Activated CD4-positive, alpha-beta T cell treated with anti-CD3 and anti-CD28 coated beads, Interleukin-2, amount 50 U/mL, for 48 hours (primary cell): Measurements from ENCODE around the gene MAPK7.
"Not testable (repeated sequence)": the region's sequence is repeated elsewhere in the genome, so short reads cannot be mapped to it uniquely, and the experiment has no call there.

ENCODE experiments used
- DNase-seq, 2 experiments: peaks; one replicate each; pipeline ENCODE4 v3.0.0-alpha.2; 2020

The MAPK7 gene

DNA sequence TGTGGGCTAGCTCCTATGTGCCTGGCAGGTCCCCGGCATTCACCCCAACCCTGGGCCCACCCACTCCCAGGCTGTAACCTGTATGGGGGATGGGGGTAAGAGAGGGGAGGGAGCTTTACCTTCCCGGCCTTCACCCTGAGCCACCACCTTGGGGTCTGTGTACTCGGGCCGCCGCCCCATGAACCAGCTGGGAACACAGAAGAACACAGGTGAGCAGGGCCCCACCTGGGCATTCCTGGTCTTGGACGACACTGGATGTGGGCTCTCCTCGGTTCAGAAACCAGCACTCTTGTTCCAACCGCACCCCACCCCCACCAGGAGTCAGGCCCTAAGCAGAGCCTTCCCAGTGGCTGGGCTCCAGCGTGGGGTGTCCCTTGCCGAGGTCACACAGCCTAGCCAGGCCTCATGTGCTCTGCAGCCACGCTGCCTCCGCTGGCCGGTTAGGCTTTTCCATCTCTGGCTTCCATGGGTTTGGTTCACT, 34.6 kb upstream of the MAPK7 start:
- no peak for DNase-seq

DNA sequence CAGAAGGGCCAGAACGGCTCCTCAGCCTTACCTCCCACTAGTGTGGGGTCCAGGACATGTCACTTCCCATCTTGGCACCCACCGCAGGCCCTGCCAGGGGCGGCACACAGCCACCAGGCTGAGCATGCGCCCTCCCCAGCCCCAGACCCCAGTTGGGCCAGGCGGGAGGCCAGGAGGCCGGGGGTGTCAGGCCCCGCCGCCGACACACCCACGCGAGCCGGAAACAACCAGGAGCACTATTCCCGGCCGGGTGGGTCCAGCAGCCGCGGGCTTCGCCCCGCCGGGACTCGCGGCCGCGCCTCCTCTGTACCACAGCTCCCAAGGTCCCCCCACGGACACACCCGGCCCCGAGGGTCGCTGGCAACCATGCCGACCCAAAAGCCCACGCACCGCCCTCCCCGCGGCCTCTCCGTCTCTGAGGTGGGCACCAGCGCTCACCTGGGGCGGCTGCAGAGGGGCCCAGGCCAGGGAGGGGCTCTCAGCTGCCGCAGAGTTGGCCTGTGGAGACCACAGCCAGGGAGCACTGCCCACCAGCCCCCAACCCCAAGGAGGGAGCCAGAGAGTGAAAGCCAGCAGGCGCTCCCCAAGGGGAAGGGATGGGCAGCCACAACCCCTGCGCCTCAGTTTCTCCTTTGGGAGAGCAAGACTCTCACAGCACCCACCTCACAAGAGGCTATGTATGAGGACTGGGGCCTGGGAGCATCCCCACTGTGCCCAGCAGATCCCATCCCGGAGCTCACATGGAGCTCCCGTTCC, 33.8 kb upstream of the MAPK7 start:
- no peak for DNase-seq

DNA sequence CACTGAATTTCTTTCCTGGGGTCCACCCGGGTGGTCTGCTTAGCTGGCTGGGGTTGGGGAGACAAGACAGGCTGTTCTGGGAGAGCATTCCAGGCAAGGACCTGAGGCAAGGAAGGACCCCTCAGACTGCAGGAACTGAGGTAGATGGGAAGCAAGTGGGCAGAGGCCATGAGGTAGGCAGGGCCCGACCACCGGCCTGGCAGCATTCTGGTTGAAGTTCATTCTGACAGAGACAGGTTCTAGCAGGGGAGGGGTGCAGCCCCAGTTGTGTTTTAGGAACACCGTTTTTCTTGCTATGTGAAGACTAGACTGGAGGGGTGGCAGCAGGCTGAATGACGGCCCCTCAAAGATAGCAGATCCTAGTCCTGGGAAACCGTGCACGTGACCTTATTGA, 33.2 kb upstream of the MAPK7 start:
- no peak for DNase-seq

DNA sequence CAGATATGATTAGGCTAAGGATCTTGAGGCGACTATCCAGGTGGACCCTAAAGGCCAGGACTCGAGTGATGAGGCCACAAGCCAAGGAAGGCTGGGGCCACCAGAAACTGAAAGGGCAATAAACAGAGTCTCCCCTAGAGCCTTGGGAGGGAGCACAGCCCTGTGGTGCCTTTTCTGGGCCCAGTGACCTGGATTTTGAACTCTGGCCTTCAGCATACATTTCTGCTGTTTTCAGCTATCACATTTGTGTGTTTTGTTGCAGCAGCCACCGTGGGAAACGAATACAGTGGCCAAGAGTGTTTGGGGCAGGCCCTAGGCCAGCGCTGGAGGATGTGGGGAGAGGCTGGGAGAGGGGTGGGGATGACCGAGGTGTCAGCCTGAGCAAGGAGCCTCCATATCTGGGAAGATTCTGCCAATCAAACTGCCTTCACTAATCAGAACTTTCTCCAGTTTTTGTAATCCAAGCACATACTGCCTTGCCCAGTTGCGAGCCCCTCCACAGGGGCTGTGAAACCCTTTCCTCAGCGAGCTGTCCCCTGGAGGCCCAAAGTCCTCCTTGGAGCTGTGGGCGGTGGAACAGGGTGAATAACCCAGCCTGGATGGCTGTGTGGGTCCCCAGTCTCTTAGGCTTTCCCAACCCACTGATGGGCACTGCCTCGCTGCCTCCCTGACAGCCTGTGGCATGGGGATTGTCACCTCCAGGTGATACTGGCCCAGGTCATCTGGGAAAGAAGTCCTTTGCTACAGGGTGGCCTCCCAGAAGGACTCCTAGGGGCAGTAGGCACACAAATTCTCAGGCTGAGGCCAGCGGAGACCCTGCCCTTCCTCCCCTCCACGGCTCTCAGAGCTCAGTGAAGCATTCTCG, 32.6 kb upstream of the MAPK7 start:
- DNase-seq, result no peak

DNA sequence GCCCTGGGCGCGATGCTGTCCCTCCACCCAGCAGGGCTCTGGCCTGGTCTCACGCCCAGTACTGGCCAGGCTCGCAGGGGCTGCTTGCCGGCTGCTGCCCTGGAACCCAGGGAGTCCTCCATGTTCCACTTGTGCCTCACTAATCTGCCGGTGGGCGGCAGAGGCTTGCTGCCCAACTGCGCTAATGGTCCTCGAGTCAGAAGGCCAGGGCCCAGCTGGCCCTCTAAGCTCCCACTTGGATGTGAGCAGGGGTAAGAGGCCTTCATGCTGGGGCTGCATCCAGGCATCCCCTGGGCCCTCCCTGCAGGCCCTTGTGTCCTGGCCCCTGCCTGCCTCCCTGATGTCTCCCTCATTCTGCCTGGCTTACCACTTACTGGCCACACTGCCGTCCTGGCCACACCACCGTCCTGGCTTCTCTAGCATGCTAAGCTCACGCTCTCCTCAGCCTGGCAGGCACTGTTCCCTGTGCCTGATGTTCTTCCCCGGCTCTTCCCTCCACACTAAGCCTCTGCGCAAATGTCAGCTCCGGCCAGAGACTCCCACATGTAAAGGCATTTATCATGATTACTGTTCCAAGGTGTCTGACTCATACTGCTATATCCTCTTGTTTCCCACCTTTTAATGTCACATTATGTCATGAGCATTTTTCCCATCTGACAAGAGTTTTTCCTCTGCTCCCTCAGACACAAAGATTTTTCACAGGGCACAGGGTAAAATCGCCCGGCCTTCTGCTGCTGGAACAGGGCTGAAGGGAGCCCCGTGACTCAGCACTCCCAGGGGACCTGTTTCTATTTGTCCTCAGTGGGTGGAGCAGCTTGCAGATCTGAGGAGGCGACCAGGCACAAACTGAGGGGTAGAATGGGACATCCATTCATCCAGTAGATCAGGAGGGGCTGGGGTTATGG, 31.7 kb upstream of the MAPK7 start:
- DNase-seq, result no peak

DNA sequence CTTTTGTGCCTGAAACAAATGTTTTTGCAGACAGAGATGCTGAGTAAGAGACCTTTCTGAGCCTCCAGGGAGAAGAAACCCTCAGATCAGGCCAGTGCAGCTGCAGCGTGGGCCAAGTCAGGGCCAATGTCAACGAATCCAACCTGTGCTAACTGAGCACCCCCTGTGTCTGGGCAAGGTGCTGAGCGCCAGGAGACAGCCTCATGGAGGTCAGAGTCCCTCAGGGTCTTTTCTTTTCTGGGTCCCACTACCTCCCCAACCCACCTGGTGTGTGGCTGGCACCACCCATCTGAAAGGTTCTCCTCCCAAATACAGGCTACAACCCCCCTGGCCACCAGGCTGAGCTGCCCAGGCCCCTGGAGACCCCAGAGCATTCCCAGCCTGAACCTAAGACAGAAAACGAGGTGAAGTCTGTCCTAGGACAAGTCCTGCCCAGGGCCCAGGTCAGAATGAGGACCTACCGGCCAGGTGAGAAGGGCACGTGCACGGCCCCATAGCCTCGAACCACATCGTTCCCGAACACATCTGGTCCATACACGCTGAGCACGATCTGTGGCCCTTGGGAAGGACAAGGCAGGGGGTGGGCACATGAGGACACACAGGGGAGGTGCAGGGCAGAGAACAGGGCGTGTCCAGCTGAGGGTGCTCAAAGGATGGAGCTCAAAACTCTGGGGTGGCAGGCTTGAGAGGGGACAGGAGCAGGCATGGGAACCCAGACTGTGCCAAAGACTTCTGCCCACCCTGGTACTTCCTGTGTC, 30.8 kb upstream of the MAPK7 start:
- no peak for DNase-seq

DNA sequence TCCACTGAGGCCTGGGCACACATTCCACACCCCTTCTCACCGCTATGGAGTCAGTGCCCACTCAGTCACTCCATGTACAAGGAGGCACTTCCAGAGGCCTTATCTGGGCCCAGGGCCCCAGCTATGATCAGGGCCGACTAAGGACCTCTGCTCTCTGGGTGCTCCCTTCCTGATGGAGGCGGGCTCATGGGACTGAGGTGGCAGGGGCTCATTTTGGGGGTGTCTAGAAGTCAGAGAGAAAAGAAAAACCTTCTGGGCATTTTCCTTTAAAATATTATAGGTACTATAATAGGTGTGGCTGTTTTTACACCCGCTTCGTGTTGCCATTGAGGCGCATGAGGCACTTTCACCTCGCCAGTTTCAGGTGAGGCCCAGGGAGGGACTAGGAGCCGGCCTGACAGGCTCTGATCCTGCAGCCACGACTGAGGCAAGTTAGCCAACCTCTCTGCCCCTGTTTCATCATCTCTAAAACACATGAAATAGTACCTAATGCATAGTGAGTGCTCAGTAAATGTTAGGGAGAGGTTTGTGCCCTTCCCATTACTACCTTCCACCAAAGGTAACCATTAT, 30.1 kb upstream of the MAPK7 start:
- DNase-seq, result no peak

DNA sequence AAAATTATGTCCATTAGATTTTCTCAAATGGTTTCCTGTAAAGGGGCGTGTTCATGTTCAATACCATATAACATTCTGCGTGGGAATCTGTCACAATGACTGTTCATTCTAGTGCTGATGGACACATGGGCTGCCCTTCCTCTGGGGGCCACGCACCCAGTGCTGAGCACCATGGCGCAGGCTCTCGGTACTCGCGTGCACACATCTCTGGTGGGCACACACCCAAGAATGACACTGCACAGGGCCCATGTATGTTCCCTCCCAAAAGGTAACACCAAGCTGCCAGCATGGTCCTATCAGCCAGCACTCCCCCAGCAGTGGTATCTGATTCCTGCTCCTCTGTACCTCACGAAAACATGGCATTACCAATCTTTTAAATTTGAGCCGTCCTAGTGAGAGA, 29.5 kb upstream of the MAPK7 start:
- DNase-seq, result no peak

DNA sequence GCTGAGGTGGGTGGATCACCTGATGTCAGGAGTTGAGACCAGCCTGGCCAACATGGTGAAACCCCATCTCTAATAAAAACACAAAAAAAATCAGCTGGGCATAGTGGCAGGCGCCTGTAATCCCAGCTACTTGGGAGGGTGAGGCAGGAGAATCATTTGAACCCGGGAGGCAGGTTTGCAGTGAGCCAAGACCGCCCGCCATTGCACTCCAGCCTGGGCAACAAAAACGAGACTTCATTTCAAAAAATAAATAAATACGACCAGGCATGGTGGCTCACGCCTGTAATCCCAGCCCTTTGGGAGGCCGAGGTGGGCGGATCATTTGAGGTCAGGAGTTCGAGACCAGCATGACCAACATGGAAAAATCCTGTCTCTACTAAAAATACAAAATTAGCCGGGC, 24.9 kb upstream of the MAPK7 start:
- DNase-seq, result not testable (repeated sequence)

DNA sequence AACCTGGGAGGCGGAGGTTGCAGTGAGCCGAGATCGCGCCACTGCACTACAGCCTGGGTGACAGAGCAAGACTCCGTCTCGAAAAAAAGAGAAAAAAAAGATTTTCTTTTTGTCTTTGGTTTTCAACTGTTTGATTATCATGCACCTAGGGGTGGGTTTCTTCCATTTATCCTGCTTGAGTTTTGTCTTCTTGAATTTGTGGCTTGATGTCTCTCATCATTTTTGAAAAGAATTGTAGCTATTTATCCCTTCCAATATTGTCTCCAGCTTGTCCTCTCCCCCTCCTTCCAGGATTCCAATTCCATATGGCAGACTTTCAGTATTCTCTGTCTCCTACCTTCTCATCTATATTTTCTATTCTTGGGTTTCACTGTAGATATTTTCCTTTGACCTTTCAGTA, 23.6 kb upstream of the MAPK7 start:
- no peak for DNase-seq

DNA sequence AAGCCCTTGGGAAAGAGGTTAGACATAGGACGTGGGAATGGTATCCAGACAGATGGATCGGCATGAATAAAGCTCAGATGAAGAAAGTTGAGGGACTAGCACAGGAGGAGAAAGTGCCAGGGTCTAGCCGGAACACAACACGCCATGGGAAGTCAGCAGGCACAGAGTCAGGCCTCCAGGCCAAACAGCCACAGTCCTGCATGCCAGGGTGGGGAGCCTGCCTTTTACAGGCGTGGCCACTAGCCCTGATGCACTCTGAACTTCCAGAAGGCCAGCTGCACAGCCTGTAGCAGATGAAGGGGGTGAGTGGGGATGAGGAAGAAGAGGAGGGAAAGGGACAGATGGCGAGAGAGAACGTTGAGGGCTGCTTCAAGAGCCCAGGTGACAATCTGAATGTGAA, 20.9 kb upstream of the MAPK7 start:
- no peak for DNase-seq

DNA sequence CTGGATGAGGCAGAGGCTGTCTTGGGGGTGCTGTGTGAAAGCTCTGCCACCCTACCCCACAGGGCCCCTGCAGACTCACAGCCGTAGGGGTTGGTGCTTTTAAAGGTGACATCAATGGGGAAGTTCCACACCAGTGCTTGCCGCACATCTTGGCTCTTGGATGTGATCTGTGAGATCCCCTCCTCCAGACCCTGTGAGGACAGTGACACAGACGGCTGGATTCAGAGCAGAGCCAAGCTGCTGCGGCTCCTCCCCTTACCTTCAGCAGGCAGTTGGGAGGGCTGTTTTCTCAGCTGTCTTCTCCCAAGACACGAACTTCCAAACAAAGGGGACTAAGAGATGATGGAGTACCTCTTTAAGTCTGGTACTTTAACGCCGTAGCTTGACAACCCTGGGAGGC, 20.5 kb upstream of the MAPK7 start:
- DNase-seq, result no peak

DNA sequence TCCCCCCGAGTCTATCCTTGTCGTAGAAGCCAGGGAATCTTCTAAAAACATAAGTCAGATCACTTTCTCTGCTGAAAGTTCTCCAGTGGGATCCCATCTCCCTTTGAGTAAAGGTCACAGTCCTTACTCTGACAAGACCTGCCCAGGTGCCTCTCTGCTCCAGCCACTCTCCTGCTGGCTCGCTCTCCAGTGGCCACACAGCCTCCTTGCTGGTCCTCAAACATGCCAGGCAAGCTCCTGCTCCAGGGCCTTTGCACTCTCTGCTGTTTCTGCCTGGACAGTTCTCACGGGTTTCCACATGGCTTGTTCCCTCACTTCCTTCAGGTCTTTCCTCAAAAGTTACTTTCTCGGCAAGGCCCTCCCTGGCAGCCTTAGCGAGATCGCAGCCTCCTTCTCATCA, 19.1 kb upstream of the MAPK7 start:
- DNase-seq, result no peak

DNA sequence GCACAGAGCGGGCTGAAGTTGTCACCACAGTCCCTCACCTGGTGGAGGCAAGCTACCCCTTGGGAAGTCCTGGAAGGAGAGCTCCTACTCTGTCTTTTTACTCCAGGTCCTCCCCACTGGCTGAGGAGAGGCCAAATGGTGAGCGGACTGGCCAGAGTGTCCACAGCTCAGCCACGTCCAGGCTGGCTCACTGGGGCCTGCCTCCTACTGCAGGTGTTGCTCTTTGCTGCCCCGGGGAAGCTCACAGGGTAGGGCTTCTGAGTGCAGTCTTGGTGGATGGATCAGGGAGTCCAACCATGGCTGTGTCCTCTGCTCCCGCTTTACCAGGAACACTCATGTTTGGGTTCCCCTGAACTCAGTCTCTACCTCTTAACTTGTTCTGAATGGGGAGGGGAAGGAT, 18.4 kb upstream of the MAPK7 start:
- DNase-seq, result no peak

DNA sequence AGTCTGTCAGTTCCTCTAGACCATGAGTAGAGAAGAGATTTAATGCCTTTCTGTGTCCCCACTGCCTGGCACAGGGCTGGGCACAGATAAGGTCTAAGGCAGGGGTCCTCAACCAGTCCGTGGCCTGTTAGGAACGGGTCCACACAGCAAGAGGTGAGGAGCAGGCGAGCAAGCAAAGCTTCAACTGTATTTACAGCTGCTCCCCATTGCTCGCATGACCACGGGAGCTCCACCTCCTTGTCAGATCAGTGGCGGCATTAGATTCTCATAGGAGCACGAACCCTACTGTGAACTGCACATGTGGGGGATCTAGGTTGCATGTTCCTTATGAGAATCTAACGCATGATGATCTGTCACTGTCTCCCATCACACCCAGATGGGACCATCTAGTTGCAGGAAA, 17.5 kb upstream of the MAPK7 start:
- DNase-seq, result no peak

DNA sequence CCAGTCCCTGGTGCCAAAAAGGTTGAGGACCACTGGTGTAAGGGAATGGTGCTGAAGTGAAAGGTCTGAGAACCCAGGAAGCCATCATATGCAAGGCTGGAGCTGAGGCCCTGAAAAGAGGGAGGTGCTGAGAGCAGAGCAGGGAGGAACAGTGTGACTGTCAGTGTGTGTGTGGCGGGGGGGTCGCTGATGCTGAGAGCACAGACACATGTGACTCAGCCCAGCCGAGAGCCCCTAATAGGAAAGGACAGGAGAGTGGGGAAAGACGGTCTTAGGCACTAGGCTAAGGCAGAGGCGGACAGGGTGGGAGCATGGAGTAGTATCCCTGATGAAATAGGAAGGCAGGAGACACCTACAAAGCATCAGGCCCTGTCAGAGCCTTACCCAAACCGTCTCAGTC, 17.0 kb upstream of the MAPK7 start:
- no peak for DNase-seq

DNA sequence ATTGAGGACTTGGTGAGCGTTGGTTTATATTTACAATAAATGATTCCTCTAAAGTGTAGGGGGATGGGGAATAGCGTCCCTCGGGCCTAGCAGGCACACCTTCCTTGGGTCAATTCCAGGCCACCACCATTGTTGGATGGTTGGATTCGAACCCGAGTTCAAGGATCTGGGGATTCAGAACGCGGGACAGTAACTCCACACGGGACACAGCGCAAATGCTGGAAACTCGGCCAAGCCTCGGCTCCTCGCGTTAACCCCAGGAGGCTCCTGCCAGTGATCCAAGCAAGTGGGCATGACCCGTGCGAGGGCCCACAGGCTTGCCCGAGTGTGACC, 16.4 kb upstream of the MAPK7 start:
- no peak for DNase-seq

DNA sequence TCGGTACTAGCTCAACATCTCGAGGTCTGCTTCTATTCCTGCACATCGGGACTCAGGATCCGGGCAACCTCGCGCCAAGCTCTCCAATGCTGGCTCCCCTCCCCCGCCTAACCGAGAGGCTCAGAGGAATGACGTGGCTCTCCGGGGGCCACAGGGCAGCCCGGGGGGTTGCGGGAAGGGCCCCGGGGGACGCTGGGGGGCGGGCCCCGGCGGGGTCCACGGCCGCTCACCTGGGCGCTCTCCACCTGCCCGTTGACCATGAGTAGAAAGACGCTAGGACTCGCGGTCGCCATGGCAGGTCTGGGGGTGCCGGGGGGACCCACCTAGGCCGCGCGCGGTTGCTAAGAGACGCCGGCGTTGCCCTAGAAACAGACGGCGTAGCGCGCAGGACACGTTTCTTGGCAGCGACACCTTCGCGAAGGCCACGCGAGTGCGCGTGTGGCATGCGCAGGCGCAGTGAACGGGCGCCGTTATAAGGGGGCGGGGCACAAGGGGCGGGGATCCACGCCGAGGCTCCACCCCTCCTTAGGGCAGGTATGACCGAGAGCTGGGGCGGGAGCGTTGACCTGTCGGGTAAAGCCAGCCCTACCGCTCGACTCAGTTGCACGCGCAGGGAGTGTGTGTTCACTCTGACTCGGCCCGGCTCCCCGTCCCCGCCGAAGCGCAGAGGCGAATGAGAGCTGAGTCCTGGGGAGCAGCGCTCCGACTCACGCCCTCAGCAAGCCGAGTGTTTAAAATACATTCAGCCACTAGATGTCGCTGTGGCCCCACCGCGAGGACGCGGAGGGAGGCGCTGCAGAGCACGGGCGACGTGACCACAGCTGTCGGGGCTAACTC, 15.8 kb upstream of the MAPK7 start, which contains the start of gene B9D1:
Gene B9D1 (minus strand): TSS at position 447 of the 837 bp plus-strand sequence. CDS start 154 bp downstream, at position 293.
- peak; percentile 90 to 92 for DNase-seq

DNA sequence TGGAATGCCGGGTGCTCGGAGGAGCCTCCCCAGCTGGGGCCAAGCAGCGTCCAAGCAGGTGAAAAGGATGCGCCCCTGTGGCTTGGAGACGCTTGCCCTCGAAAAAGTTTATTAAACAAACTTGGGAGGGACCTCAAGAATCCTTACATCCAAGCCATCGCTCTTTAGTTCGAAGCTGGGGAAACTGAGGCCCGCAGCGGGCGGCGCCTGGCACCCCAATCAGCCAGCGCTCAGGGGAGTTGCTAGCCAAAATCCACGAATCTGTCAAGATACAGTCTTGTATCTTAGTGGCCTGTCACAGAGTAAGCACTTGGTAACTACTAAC, 15.2 kb upstream of the MAPK7 start:
- no peak for DNase-seq

DNA sequence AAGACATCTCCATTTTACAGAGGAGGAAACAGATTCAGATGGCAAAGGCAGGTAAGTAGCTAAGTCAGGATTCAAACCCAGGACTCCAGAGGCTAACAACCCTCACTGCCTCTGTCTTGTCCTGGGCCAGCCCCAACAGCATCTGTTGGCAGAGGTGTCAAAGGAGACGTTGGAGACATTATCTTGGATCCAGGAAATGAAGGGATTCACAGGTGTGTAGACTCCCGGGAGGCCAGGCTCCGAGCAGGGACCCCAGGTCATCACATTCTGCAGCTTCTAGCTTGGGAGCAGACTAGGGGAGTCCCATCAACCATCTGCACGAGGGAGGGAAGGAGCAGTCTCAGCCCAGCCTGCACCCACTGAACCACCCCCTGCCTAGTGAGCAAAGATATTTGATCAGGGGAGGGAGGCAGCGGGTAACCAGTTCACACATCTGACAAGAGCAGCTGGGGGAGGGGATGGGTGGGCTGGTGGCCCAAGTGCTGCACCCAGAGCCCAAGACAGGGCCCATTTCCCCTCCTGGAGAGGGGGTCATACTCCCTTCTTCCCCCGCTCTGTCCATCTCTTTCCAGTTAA, 14.8 kb upstream of the MAPK7 start:
- no peak for DNase-seq
